GM12878 (cell line): ENCODE results near the gene CRB2. TPM values are rescaled to one million over a fixed set of nuclear protein-coding genes. Genes with fewer than 3 reads are reported as not detected.

Experiments used
- ATAC-seq: fragments of 200-7000 bp; cut with Tn5 transposase; 3 replicates; pipeline ENCODE4 v1.9.1; 2020; ENCODE audit warnings: mild to moderate bottlenecking, moderate library complexity
- BruUV-seq: library from RNA; stranded (reverse); fragments of 400-500 nt; replicated peaks from 2 replicates; lab custom pipeline; 2021; lab: Mats Ljungman, UMichigan
- CTCF ChIA-PET: fragments of 300-600 bp; sonication (Branson Sonifier 250); formaldehyde crosslinking; extraction: SDS; loops from one replicate; lab custom pipeline; 2021; ENCODE audit warnings: inconsistent platforms; lab: Yijun Ruan, JAX
- POLR2A ChIA-PET: fragments of 350-600 bp; formaldehyde crosslinking; extraction: SDS; loops from one replicate; lab custom pipeline; 2021; ENCODE audit warnings: inconsistent platforms; lab: Charles Lee
- RAD21 ChIA-PET: fragments of 300-600 bp; sonication (Branson Sonifier 250); formaldehyde crosslinking; loops from one replicate; lab custom pipeline; 2023; ENCODE audit warnings: antibody characterized with exemption; ENCODE audit not compliant: unreplicated experiment; lab: Charles Lee
- SMC1A ChIA-PET: fragments of 300-600 bp; sonication (Branson Sonifier 250); formaldehyde crosslinking; loops from one replicate; lab custom pipeline; 2023; ENCODE audit not compliant: unreplicated experiment, uncharacterized antibody; lab: Charles Lee
- DNase-seq: peaks from one replicate; pipeline ENCODE4 v3.0.0-alpha.2; 2011; ENCODE audit warnings: low read depth, low spot score
- FAIRE-seq: peaks from 3 replicates; lab custom pipeline; 2011; peaks lifted over from hg19 to GRCh38; lab: Jason Lieb, UNC
- H2AFZ ChIP-seq: 2 replicates; pipeline ENCODE4 v1.6.0; 2011; ENCODE audit warnings: low read depth, low read length, control low read depth; ENCODE audit not compliant: control insufficient read depth
- H3K27ac ChIP-seq: 2 replicates; pipeline ENCODE4 v1.5.1; 2011; ENCODE audit warnings: control low read depth; ENCODE audit not compliant: control insufficient read depth, insufficient read depth
- H3K27me3 ChIP-seq, 2 experiments: replicated peaks in 1 of 2; 2 replicates each; pipeline versions ENCODE4 v1.6.0 to v1.6.1; 2011; ENCODE audit warnings: low read length in 1 of 2; ENCODE audit not compliant: control insufficient read depth in 2 of 2, insufficient read depth in 2 of 2
- H3K36me3 ChIP-seq, 2 experiments: 2 replicates each; pipeline ENCODE4 v1.5.1; 2011; ENCODE audit warnings: low read length in 1 of 2; ENCODE audit not compliant: control insufficient read depth in 2 of 2, insufficient read depth in 2 of 2
- H3K4me1 ChIP-seq: 2 replicates; pipeline ENCODE4 v1.6.1; 2011; ENCODE audit warnings: mild to moderate bottlenecking, low read length, moderate library complexity, mixed read lengths; ENCODE audit not compliant: control insufficient read depth, insufficient read depth
- H3K4me2 ChIP-seq: 2 replicates; pipeline ENCODE4 v1.6.0; 2011; ENCODE audit warnings: control low read depth; ENCODE audit not compliant: control insufficient read depth, insufficient read depth
- H3K4me3 ChIP-seq: fragments of 200-600 bp; sonication (generic); 2 replicates; pipeline ENCODE4 v1.5.1; 2016
- H3K79me2 ChIP-seq: 2 replicates; pipeline ENCODE4 v1.6.0; 2011; ENCODE audit warnings: low read length; ENCODE audit not compliant: control insufficient read depth, insufficient read depth
- H3K9ac ChIP-seq: 2 replicates; pipeline ENCODE4 v1.8.0; 2011; ENCODE audit warnings: low read length, control low read depth, mixed read lengths; ENCODE audit not compliant: control insufficient read depth, insufficient read depth
- H3K9me3 ChIP-seq: replicated peaks from 3 replicates; pipeline ENCODE4 v1.5.1; 2011; ENCODE audit warnings: mild to moderate bottlenecking, low read length; ENCODE audit not compliant: control insufficient read depth, insufficient read depth
- H4K20me1 ChIP-seq: 2 replicates; pipeline ENCODE4 v1.6.0; 2011; ENCODE audit not compliant: control insufficient read depth, insufficient read depth
- MLLT1 ChIP-seq: fragments of 450-650 bp; IDR thresholded peaks from 2 replicates; pipeline ENCODE4 v1.6.1; 2016; ENCODE audit warnings: mild to moderate bottlenecking
- NBN ChIP-seq: fragments of 450-650 bp; IDR thresholded peaks from 2 replicates; pipeline ENCODE4 v1.6.1; 2016
- SRF ChIP-seq, 2 experiments: IDR thresholded peaks; 2 replicates each; pipeline ENCODE4 v1.6.1; 2011; ENCODE audit warnings: low read depth in 2 of 2, low read length in 2 of 2, mild to moderate bottlenecking in 1 of 2, moderate library complexity in 1 of 2
- WGBS: methylation state at CpG from one replicate; pipeline ENCODE4 v1.1.6; 2016; ENCODE audit warnings: low lambda C conversion rate; ENCODE audit not compliant: insufficient replicate concordance, insufficient coverage; ENCODE audit errors: missing lambda C conversion rate; 5-methylcytosine and 5-hydroxymethylcytosine counted together
- in situ Hi-C: fragments of 300-500 bp; cut with MboI; formaldehyde crosslinking; loops from 9 replicates; pipeline ENCODE4 v1.14.3; 2018; ENCODE audit warnings: mixed read lengths
- intact Hi-C: fragments of 100-400 bp; cut with micrococcal nuclease; formaldehyde crosslinking; loops from one replicate; pipeline ENCODE4 v1.14.2; 2022; ENCODE audit not compliant: unreplicated experiment
- polyA plus RNA-seq, 11 experiments: library from polyadenylated mRNA; depleted of rRNA in 4 of 11; unstranded in 6 of 11; stranded (reverse) in 5 of 11; fragments of >200 nt; fragmentation: Nextera tagmentation in 4 of 11; fragmentation: Illumina TruSeq in 1 of 11; extraction: Ambion mirVana in 4 of 11; extraction: Trizol in 1 of 11; gene quantifications; 1 replicate in 1 of 11; 2 replicates in 10 of 11; pipeline versions ENCODE4 v1.2.1 to v1.2.3, GENCODE V29; 2011 to 2016; ENCODE audit warnings: inconsistent platforms in 2 of 11, missing spikeins in 2 of 11, low read depth in 1 of 11
- total RNA-seq, 4 experiments: library from RNA; depleted of rRNA in 3 of 4; stranded (reverse); fragments of >200 nt in 3 of 4; fragmentation: Illumina TruSeq in 1 of 4; extraction: Trizol in 1 of 4; gene quantifications; 2 replicates each; pipeline versions ENCODE4 v1.2.1 to v1.2.3, GENCODE V29; 2013 to 2021

The CRB2 gene
- total and polyA plus RNA-seq, 10 of the 15 experiments (the other 5 are each of a cell fraction or from before 2014, with no cell fraction given), result 0.01 to 0.80 (median 0.23) TPM; not detected in 3

GRCh38 chr9:123321616-123322272, 34.3 kb upstream of the CRB2 start:
- DNase-seq (no peak), ATAC-seq (no peak), FAIRE-seq (no peak)
- Histone ChIP-seq H3K36me3 (no peaks in the 10 kb centered on the region), H3K4me3 (peak overlapping the region; percentile 2), H3K9ac (no peak overlapping the region), H3K4me2 (peak overlapping the region; percentile 91), H3K79me2 (no peaks in the 10 kb centered on the region), H3K9me3 (no peaks in the 10 kb centered on the region), H3K27me3 (no peaks in the 10 kb centered on the region), H4K20me1 (no peaks in the 10 kb centered on the region), H2AFZ (peak overlapping the region; percentile 11; the same call in 1 of the 2 replicates), H3K4me1 (peaks cover 76% of the 10 kb centered on the region), H3K27ac (peak overlapping the region; percentile 89)
- ChIA-PET CTCF (interaction anchor here (1.5 to 9.1 kb wide), 5 partner anchors 16 to 27 kb away, joined by 4 to 56 read pairs (median 12); no protein-coding TSS in a partner anchor), RAD21 (interaction anchor here (0.9 to 2.5 kb wide), 3 partner anchors 14 to 28 kb away, joined by 3 to 25 read pairs (median 6); no protein-coding TSS in a partner anchor), SMC1A (interaction anchor here (18.1 kb wide), 1 partner anchor 18 kb away, joined by 268 read pairs; no protein-coding TSS in a partner anchor), POLR2A (interaction anchor here (1.3 to 1.9 kb wide), 2 partner anchors 17 to 21 kb away, joined by 8 to 14 read pairs; no protein-coding TSS in a partner anchor)
- in situ Hi-C loops (no loop called here), intact Hi-C loops (loop anchor here (1.0 kb wide), 1 partner anchor 18 kb away; no protein-coding TSS in a partner anchor)
- WGBS, result 85% methylated on average over 7 of the region's 7 CpGs
- TF ChIP-seq MLLT1, result peak; percentile 94
- TF ChIP-seq SRF (IDR thresholded peaks at IDR 0.05; ENCODE audit: low read depth in 2 of 2, low read length in 2 of 2), result peak in 1 of 2 experiments; percentile 87; a peak in 2 of 4 replicates
- no peak for TF ChIP-seq NBN
- no TSS peak for BruUV-seq
